ENCODE data around the gene GJA3.

Gene GJA3

GRCh38 chr13:20128459-20128931 lies 32.4 kb downstream of the GJA3 start:
- peaks cover 5 to 36% (median 15%) of the 10 kb centered on the region in 5 experiments for H3K27me3 ChIP-seq (replicated peaks in 2 of 5; ENCODE audit: control insufficient read depth in 4 of 5, insufficient read depth in 5 of 5, low read length in 4 of 5)
- H3K27ac ChIP-seq (ENCODE audit: insufficient read depth in 1 of 2, low read depth in 1 of 2, low read length in 2 of 2, poor library complexity in 1 of 2, severe bottlenecking in 2 of 2): no peak overlapping the region
- peaks cover 4 to 35% (median 28%) of the 10 kb centered on the region in 4 experiments for H3K4me1 ChIP-seq (ENCODE audit: control extremely low read depth in 1 of 4, control insufficient read depth in 4 of 4, insufficient read depth in 4 of 4, low read length in 3 of 4)
- no peaks in the 10 kb centered on the region for H3K36me3 ChIP-seq (ENCODE audit: control insufficient read depth in 4 of 4, insufficient read depth in 4 of 4, low read length in 3 of 4)
- ChIA-PET CTCF (interaction anchor here (1.0 to 2.5 kb wide), 10 partner anchors 9 to 39 kb away, joined by 3 to 15 read pairs (median 4); partner anchors contain the start of gene GJA3), POLR2A (interaction anchor here (1.5 kb wide), 1 partner anchor 9 kb away, joined by 6 read pairs; no protein-coding TSS in a partner anchor)
- WGBS (ENCODE audit: insufficient coverage): under 1% methylated on average over 21 of the region's 28 CpGs
- no peaks in the 10 kb centered on the region for H3K9me3 ChIP-seq (ENCODE audit: control extremely low read depth in 1 of 5, control insufficient read depth in 4 of 5, insufficient read depth in 2 of 5, low read depth in 1 of 5, low read length in 4 of 5)
- DNase-seq: peak in 2 of 3 donors; percentile 66 to 71
- H3K4me3 ChIP-seq (ENCODE audit: control insufficient read depth in 1 of 7, extremely low read depth in 1 of 7, insufficient read depth in 4 of 7, low read depth in 2 of 7, low read length in 6 of 7): peak overlapping the region; percentile 39 to 86 (median 66)

- DNase-seq: peak; percentile 26 to 62 (median 37)
- no peaks in the 10 kb centered on the region for H3K36me3 ChIP-seq (ENCODE audit: control insufficient read depth in 4 of 4, insufficient read depth in 4 of 4, low read length in 3 of 4)
- H3K27ac ChIP-seq (ENCODE audit: insufficient read depth in 1 of 2, low read depth in 1 of 2, low read length in 2 of 2, poor library complexity in 1 of 2, severe bottlenecking in 2 of 2): no peak overlapping the region
- H3K4me3 ChIP-seq (ENCODE audit: control insufficient read depth in 1 of 7, extremely low read depth in 1 of 7, insufficient read depth in 4 of 7, low read depth in 2 of 7, low read length in 6 of 7): peak overlapping the region; percentile 39 to 86 (median 66)
- ChIA-PET CTCF (interaction anchor here (0.9 to 2.5 kb wide), 17 partner anchors 9 to 52 kb away, joined by 3 to 15 read pairs (median 3); partner anchors contain the start of gene GJA3), POLR2A (interaction anchor here (1.5 kb wide), 1 partner anchor 9 kb away, joined by 6 read pairs; no protein-coding TSS in a partner anchor)
- H3K4me1 ChIP-seq (ENCODE audit: control extremely low read depth in 1 of 4, control insufficient read depth in 4 of 4, insufficient read depth in 4 of 4, low read length in 3 of 4): peaks cover 4 to 35% (median 28%) of the 10 kb centered on the region in 4 experiments
- no peaks in the 10 kb centered on the region for H3K9me3 ChIP-seq (ENCODE audit: control extremely low read depth in 1 of 5, control insufficient read depth in 4 of 5, insufficient read depth in 2 of 5, low read depth in 1 of 5, low read length in 4 of 5)
- WGBS (ENCODE audit: insufficient coverage): under 1% methylated on average over 65 of the region's 82 CpGs
- peaks cover 5 to 36% (median 14%) of the 10 kb centered on the region in 5 experiments for H3K27me3 ChIP-seq (replicated peaks in 2 of 5; ENCODE audit: control insufficient read depth in 4 of 5, insufficient read depth in 5 of 5, low read length in 4 of 5)
Measured at GRCh38 chr13:20127562-20128458, 33.0 kb downstream of the GJA3 start.

GRCh38 chr13:20127262-20127561 lies 33.6 kb downstream of the GJA3 start:
- WGBS (ENCODE audit: insufficient coverage): 8% methylated on average over 5 of the region's 6 CpGs
- H3K36me3 ChIP-seq (ENCODE audit: control insufficient read depth in 4 of 4, insufficient read depth in 4 of 4, low read length in 3 of 4): no peaks in the 10 kb centered on the region
- ChIA-PET CTCF (interaction anchor here (0.9 to 2.5 kb wide), 13 partner anchors 9 to 52 kb away, joined by 3 to 15 read pairs (median 3); partner anchors contain the start of gene GJA3), POLR2A (interaction anchor here (0.6 to 1.5 kb wide), 2 partner anchors 8 to 760 kb away, joined by 4 to 6 read pairs; no protein-coding TSS in a partner anchor)
- no peaks in the 10 kb centered on the region for H3K9me3 ChIP-seq (ENCODE audit: control extremely low read depth in 1 of 5, control insufficient read depth in 4 of 5, insufficient read depth in 2 of 5, low read depth in 1 of 5, low read length in 4 of 5)
- peaks cover 4 to 35% (median 28%) of the 10 kb centered on the region in 4 experiments for H3K4me1 ChIP-seq (ENCODE audit: control extremely low read depth in 1 of 4, control insufficient read depth in 4 of 4, insufficient read depth in 4 of 4, low read length in 3 of 4)
- peaks cover 5 to 36% (median 14%) of the 10 kb centered on the region in 5 experiments for H3K27me3 ChIP-seq (replicated peaks in 2 of 5; ENCODE audit: control insufficient read depth in 4 of 5, insufficient read depth in 5 of 5, low read length in 4 of 5)
- H3K27ac ChIP-seq (ENCODE audit: insufficient read depth in 1 of 2, low read depth in 1 of 2, low read length in 2 of 2, poor library complexity in 1 of 2, severe bottlenecking in 2 of 2): no peak overlapping the region
- peak overlapping the region; percentile 39 to 86 (median 66) for H3K4me3 ChIP-seq (ENCODE audit: control insufficient read depth in 1 of 7, extremely low read depth in 1 of 7, insufficient read depth in 4 of 7, low read depth in 2 of 7, low read length in 6 of 7)
- DNase-seq: peak; percentile 45 to 76 (median 69)

- no peak overlapping the region for H3K27ac ChIP-seq (ENCODE audit: insufficient read depth in 1 of 2, low read depth in 1 of 2, low read length in 2 of 2, poor library complexity in 1 of 2, severe bottlenecking in 2 of 2)
- ChIA-PET CTCF (interaction anchor here (0.5 to 2.5 kb wide), 12 partner anchors 8 to 51 kb away, joined by 3 to 15 read pairs (median 3); partner anchors contain the start of gene GJA3), POLR2A (interaction anchor here (0.6 kb wide), 2 partner anchors 19 to 760 kb away, joined by 4 read pairs; no protein-coding TSS in a partner anchor)
- H3K4me3 ChIP-seq (ENCODE audit: control insufficient read depth in 1 of 7, extremely low read depth in 1 of 7, insufficient read depth in 4 of 7, low read depth in 2 of 7, low read length in 6 of 7): peak overlapping the region in 1 of 7 experiments; percentile 81
- no peaks in the 10 kb centered on the region for H3K36me3 ChIP-seq (ENCODE audit: control insufficient read depth in 4 of 4, insufficient read depth in 4 of 4, low read length in 3 of 4)
- no peaks in the 10 kb centered on the region for H3K9me3 ChIP-seq (ENCODE audit: control extremely low read depth in 1 of 5, control insufficient read depth in 4 of 5, insufficient read depth in 2 of 5, low read depth in 1 of 5, low read length in 4 of 5)
- DNase-seq: peak in 2 of 3 donors; percentile 42 to 48
- peaks cover 5 to 31% (median 14%) of the 10 kb centered on the region in 5 experiments for H3K27me3 ChIP-seq (replicated peaks in 2 of 5; ENCODE audit: control insufficient read depth in 4 of 5, insufficient read depth in 5 of 5, low read length in 4 of 5)
- 52% methylated on average over 10 of the region's 16 CpGs for WGBS (ENCODE audit: insufficient coverage)
- peaks cover 4 to 35% (median 29%) of the 10 kb centered on the region in 4 experiments for H3K4me1 ChIP-seq (ENCODE audit: control extremely low read depth in 1 of 4, control insufficient read depth in 4 of 4, insufficient read depth in 4 of 4, low read length in 3 of 4)
Measured at GRCh38 chr13:20126541-20127261, 34.2 kb downstream of the GJA3 start.

- Histone ChIP-seq H3K4me1 (ENCODE audit: control extremely low read depth in 1 of 4, control insufficient read depth in 4 of 4, insufficient read depth in 4 of 4, low read length in 3 of 4) (peaks cover 4 to 39% (median 32%) of the 10 kb centered on the region in 4 experiments), H3K4me3 (ENCODE audit: control insufficient read depth in 1 of 7, extremely low read depth in 1 of 7, insufficient read depth in 4 of 7, low read depth in 2 of 7, low read length in 6 of 7) (no peak overlapping the region), H3K36me3 (ENCODE audit: control insufficient read depth in 4 of 4, insufficient read depth in 4 of 4, low read length in 3 of 4) (no peaks in the 10 kb centered on the region), H3K27ac (ENCODE audit: insufficient read depth in 1 of 2, low read depth in 1 of 2, low read length in 2 of 2, poor library complexity in 1 of 2, severe bottlenecking in 2 of 2) (no peak overlapping the region), H3K9me3 (ENCODE audit: control extremely low read depth in 1 of 5, control insufficient read depth in 4 of 5, insufficient read depth in 2 of 5, low read depth in 1 of 5, low read length in 4 of 5) (no peaks in the 10 kb centered on the region), H3K27me3 (replicated peaks in 2 of 5; ENCODE audit: control insufficient read depth in 4 of 5, insufficient read depth in 5 of 5, low read length in 4 of 5) (peaks cover 0 to 24% (median 14%) of the 10 kb centered on the region in 5 experiments)
- ChIA-PET POLR2A (no interaction called here), CTCF (interaction anchor here (0.5 to 1.6 kb wide), 5 partner anchors 14 to 37 kb away, joined by 3 to 4 read pairs (median 3); no protein-coding TSS in a partner anchor)
- DNase-seq: no peak
- 87% methylated on average over 4 of the region's 4 CpGs for WGBS (ENCODE audit: insufficient coverage)
Measured at GRCh38 chr13:20125783-20126165, 35.1 kb downstream of the GJA3 start.

GRCh38 chr13:20125129-20125782 lies 35.6 kb downstream of the GJA3 start:
- H3K27me3 ChIP-seq (replicated peaks in 2 of 5; ENCODE audit: control insufficient read depth in 4 of 5, insufficient read depth in 5 of 5, low read length in 4 of 5): peaks cover 0 to 22% (median 14%) of the 10 kb centered on the region in 5 experiments
- H3K27ac ChIP-seq (ENCODE audit: insufficient read depth in 1 of 2, low read depth in 1 of 2, low read length in 2 of 2, poor library complexity in 1 of 2, severe bottlenecking in 2 of 2): no peak overlapping the region
- peak in 1 of 3 donors; percentile 31 for DNase-seq
- 86% methylated on average over 2 of the region's 4 CpGs for WGBS (ENCODE audit: insufficient coverage)
- CTCF ChIA-PET: interaction anchor here (1.3 to 1.6 kb wide), 3 partner anchors 14 to 27 kb away, joined by 3 to 4 read pairs (median 3); no protein-coding TSS in a partner anchor
- H3K4me3 ChIP-seq (ENCODE audit: control insufficient read depth in 1 of 7, extremely low read depth in 1 of 7, insufficient read depth in 4 of 7, low read depth in 2 of 7, low read length in 6 of 7): no peak overlapping the region
- no peaks in the 10 kb centered on the region for H3K36me3 ChIP-seq (ENCODE audit: control insufficient read depth in 4 of 4, insufficient read depth in 4 of 4, low read length in 3 of 4)
- POLR2A ChIA-PET: no interaction called here
- peaks cover 4 to 39% (median 32%) of the 10 kb centered on the region in 4 experiments for H3K4me1 ChIP-seq (ENCODE audit: control extremely low read depth in 1 of 4, control insufficient read depth in 4 of 4, insufficient read depth in 4 of 4, low read length in 3 of 4)
- no peaks in the 10 kb centered on the region for H3K9me3 ChIP-seq (ENCODE audit: control extremely low read depth in 1 of 5, control insufficient read depth in 4 of 5, insufficient read depth in 2 of 5, low read depth in 1 of 5, low read length in 4 of 5)

Measured in common myeloid progenitor, CD34-positive (primary cell).